Osteocyte (in vitro differentiated cells): Measurements from ENCODE around the gene DIABLO. TPM values are rescaled to one million over a fixed set of nuclear protein-coding genes. Genes with fewer than 3 reads are reported as not detected.

ENCODE experiments used
- DNase-seq: peaks from one replicate; pipeline ENCODE4 v3.0.0; 2021; ENCODE audit warnings: mixed read lengths; ENCODE audit not compliant: unreplicated experiment; ENCODE audit errors: extremely low spot score
- H3K27ac Mint-ChIP-seq: one replicate; pipeline ENCODE4 v1.8.0; 2021; ENCODE audit warnings: mild to moderate bottlenecking, mixed read lengths; ENCODE audit not compliant: unreplicated experiment
- H3K27me3 Mint-ChIP-seq: one replicate; pipeline ENCODE4 v1.8.0; 2021; ENCODE audit warnings: mixed read lengths; ENCODE audit not compliant: unreplicated experiment
- H3K36me3 Mint-ChIP-seq: one replicate; pipeline ENCODE4 v1.8.0; 2021; ENCODE audit warnings: mixed read lengths; ENCODE audit not compliant: unreplicated experiment
- H3K4me1 Mint-ChIP-seq: one replicate; pipeline ENCODE4 v1.8.0; 2021; ENCODE audit warnings: mixed read lengths; ENCODE audit not compliant: unreplicated experiment
- H3K4me3 Mint-ChIP-seq: one replicate; pipeline ENCODE4 v1.8.0; 2021; ENCODE audit warnings: mild to moderate bottlenecking, moderate library complexity, mixed read lengths; ENCODE audit not compliant: unreplicated experiment
- H3K9me3 Mint-ChIP-seq: one replicate; pipeline ENCODE4 v1.8.0; 2021; ENCODE audit warnings: mixed read lengths; ENCODE audit not compliant: unreplicated experiment
- CTCF ChIP-seq: fragments of 200-600 bp; sonication (generic); IDR thresholded peaks from 2 replicates; pipeline ENCODE4 v1.5.0; 2021; ENCODE audit warnings: antibody characterized with exemption, mild to moderate bottlenecking, moderate library complexity
- total RNA-seq: library from RNA; stranded (reverse); gene quantifications from 2 replicates; pipeline ENCODE4 v1.2.1, GENCODE V29; 2021

The DIABLO gene
- total RNA-seq, 1 donor from 2014 or later, result 51.5 TPM

- no peak for TF ChIP-seq CTCF
- peaks cover 10% of the 10 kb centered on the region for H3K27me3 Mint-ChIP-seq
- no peak for DNase-seq
- H3K4me3 Mint-ChIP-seq, result no peak overlapping the region
- peaks cover 5% of the 10 kb centered on the region for H3K4me1 Mint-ChIP-seq
- H3K36me3 Mint-ChIP-seq, result peaks cover 30% of the 10 kb centered on the region
- H3K27ac Mint-ChIP-seq, result no peak overlapping the region
- no peaks in the 10 kb centered on the region for H3K9me3 Mint-ChIP-seq
Measured at GRCh38 chr12:122208073-122208820, 17.6 kb downstream of the DIABLO start.

GRCh38 chr12:122207391-122207790 is 18.5 kb downstream of the DIABLO start:
- Mint-ChIP-seq H3K27me3 (peaks cover 10% of the 10 kb centered on the region), H3K4me1 (peaks cover 7% of the 10 kb centered on the region), H3K27ac (no peak overlapping the region), H3K9me3 (no peaks in the 10 kb centered on the region), H3K36me3 (peaks cover 29% of the 10 kb centered on the region), H3K4me3 (no peak overlapping the region)
- TF ChIP-seq CTCF, result no peak
- no peak for DNase-seq

GRCh38 chr12:122206976-122207375 is 18.9 kb downstream of the DIABLO start:
- H3K27me3 Mint-ChIP-seq, result peaks cover 10% of the 10 kb centered on the region
- no peak overlapping the region for H3K4me3 Mint-ChIP-seq
- H3K27ac Mint-ChIP-seq, result no peak overlapping the region
- H3K4me1 Mint-ChIP-seq, result peaks cover 7% of the 10 kb centered on the region
- no peak for TF ChIP-seq CTCF
- no peak for DNase-seq
- H3K9me3 Mint-ChIP-seq, result no peaks in the 10 kb centered on the region
- peaks cover 26% of the 10 kb centered on the region for H3K36me3 Mint-ChIP-seq

GRCh38 chr12:122206111-122206881 is 19.6 kb downstream of the DIABLO start:
- Mint-ChIP-seq H3K36me3 (peaks cover 25% of the 10 kb centered on the region), H3K27me3 (peaks cover 10% of the 10 kb centered on the region), H3K27ac (no peak overlapping the region), H3K9me3 (no peaks in the 10 kb centered on the region), H3K4me1 (peaks cover 7% of the 10 kb centered on the region), H3K4me3 (no peak overlapping the region)
- no peak for DNase-seq
- no peak for TF ChIP-seq CTCF
